HEK293T (cell line): Measurements from ENCODE around the gene KLHL6.

Experiments
- FOXA1 ChIP-seq: fragments of 450-650 bp; IDR thresholded peaks from 2 replicates; pipeline ENCODE4 v1.6.1; 2016; ENCODE audit warnings: mild to moderate bottlenecking
- FOXK2 ChIP-seq: fragments of 450-650 bp; IDR thresholded peaks from 2 replicates; pipeline ENCODE4 v1.6.1; 2016; ENCODE audit warnings: mild to moderate bottlenecking
- FOXM1 ChIP-seq: fragments of 450-650 bp; IDR thresholded peaks from 2 replicates; pipeline ENCODE4 v1.6.1; 2017; ENCODE audit warnings: mild to moderate bottlenecking, borderline replicate concordance
- HDGF ChIP-seq: fragments of 450-650 bp; IDR thresholded peaks from 2 replicates; pipeline ENCODE4 v1.6.1; 2017; ENCODE audit warnings: antibody characterized with exemption, borderline replicate concordance
- SP1 ChIP-seq: fragments of 450-650 bp; IDR thresholded peaks from 2 replicates; pipeline ENCODE4 v1.6.1; 2017
- TARDBP ChIP-seq: fragments of 450-650 bp; IDR thresholded peaks from 2 replicates; pipeline ENCODE4 v1.6.1; 2016
- ZNF384 ChIP-seq: fragments of 450-650 bp; IDR thresholded peaks from 2 replicates; pipeline ENCODE4 v1.6.1; 2016
- TF ChIP-seq, protein P1 (sequence below): fragments of 450-650 bp; IDR thresholded peaks from 2 replicates; pipeline ENCODE4 v1.6.1; 2016

DNA sequence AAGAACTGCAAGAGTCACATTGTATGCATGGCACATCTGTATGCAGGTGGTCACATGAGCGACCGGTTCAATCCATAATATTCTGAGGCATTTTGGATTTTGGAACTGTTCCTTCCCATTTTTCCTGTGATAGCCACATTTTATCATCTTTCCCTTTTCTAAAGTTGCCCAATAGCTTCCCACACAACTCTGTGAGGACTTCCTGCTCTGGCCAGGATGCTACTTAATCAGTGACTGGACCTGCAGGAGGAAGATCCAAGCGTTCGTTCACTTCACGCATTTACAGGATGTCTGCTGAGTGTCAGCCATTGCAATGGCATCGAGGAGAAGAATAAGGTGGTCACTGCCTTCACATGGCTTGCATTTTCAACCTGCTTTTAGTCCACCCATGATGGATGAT lies 9.8 kb downstream of the KLHL6 start:
- TF ChIP-seq FOXA1 (no peak), TARDBP (no peak), FOXM1 (no peak), ZNF384 (no peak), SP1 (no peak), FOXK2 (no peak), HDGF (no peak)
- TF ChIP-seq, protein P1, sequence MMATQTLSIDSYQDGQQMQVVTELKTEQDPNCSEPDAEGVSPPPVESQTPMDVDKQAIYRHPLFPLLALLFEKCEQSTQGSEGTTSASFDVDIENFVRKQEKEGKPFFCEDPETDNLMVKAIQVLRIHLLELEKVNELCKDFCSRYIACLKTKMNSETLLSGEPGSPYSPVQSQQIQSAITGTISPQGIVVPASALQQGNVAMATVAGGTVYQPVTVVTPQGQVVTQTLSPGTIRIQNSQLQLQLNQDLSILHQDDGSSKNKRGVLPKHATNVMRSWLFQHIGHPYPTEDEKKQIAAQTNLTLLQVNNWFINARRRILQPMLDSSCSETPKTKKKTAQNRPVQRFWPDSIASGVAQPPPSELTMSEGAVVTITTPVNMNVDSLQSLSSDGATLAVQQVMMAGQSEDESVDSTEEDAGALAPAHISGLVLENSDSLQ = no peak
